HG02885 (cell line): ENCODE data around the gene FGD2.

Experiments used
- ATAC-seq: cut with Tn5 transposase; IDR thresholded peaks from one replicate; pipeline ENCODE4 v1.9.1; 2021; ENCODE audit warnings: mild to moderate bottlenecking; ENCODE audit not compliant: unreplicated experiment, poor library complexity

FGD2 gene

DNA sequence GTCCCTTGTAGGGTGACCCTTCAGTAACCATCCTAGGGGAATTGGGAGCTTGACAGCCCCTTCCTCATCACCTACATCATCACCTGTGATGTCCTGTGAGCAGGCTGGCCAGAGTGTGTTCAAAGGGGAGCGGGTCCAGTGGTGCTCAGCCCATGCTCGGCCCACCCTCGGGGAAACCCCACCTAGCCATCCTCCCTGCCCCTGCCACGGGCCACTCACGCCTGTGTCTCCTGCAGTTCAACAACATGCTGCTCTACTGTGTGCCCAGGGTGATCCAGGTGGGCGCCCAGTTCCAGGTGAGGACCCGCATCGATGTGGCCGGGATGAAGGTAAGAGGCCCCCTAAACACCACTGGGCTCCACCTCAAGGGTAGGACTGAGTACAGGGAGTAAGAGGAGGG is 10.1 kb downstream of the FGD2 start:
- no peak for ATAC-seq

DNA sequence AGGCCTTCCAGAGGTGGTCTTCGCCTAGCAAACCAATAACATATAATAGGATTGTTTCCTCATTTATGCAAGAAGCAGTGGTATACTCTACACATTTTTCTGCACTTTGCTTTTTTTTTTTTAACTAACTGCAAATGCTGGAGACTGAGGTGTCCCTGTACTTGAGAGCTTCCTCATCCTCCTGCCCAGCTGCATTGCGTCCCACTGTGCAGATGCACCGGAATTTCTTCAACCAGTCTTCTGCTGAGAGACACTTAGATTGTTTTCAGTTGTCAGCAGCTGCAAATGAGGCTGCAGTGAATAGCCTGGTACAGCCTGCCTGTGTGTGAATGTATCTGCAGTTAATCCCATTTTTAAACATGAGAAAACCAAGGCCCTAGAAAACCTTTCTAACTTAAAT is 11.5 kb downstream of the FGD2 start:
- ATAC-seq = no peak

DNA sequence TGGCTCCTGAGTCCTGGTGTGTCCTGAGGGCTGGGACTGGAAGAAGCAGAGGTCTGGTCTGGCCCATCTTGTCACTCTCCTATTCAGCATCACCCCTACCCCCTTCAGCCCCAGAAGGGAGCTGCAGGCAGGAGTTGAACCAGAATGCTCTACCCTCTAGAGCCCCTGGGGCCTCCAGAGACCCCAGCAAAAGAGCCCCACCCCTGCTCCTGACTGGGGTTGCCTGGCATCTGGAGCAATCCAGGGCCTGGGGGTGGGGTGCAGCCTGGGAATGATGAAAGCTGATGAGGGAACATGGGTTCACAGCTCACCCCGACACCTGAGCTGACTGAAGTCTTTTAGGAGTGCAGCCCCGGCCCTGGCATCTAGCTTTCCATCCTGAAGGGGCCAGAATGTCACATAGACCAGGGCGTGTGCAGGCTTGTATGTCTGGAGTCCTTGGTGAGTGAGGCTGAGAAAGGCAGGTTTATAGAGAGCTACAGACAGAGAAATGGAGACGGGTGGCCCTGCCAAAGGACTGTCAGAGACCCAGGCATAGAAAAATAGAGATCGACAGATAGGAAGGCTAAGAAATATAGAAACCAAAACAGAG is 12.2 kb downstream of the FGD2 start:
- ATAC-seq = no peak

DNA sequence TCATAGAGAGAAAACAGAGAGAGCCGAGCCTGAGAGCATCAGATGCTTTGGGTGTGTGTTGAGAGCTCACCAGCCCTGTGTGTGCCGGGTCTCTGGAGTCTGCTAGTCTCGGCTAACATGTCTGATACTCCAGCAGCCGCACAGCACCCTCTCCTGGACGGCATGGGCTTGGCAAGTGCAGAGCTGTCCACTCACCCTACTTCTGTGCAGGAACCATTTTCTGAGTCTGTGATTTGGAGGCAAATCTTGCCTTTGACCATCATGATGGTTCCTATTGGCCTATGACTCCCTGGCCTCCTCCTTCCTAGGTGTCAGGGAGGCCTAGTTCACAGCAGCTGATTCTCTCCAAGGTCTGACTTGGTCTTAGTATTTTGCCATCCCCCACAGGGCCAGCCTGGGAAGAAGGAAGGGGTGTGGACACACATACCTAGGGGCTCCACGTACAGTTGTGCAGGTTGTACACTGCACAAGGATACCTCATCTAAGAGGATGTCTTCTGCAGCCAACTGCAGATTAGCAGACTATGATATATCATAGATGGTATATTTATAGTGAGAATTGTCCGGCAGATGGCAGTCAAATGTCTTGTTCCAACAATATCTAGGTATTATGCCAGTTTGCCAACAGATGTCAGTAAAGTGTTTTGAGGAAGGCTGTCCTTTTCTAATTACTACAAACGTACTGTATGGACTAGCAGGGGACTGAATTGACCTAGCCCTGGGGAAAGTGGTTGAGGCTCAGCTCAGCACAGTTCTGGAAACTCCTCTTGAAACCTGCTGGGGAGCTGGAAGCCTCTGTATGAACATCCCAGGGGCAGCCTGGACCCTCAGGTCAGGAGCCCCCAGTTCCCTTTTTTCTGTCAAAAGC is 13.0 kb downstream of the FGD2 start:
- ATAC-seq = peak; percentile 91

DNA sequence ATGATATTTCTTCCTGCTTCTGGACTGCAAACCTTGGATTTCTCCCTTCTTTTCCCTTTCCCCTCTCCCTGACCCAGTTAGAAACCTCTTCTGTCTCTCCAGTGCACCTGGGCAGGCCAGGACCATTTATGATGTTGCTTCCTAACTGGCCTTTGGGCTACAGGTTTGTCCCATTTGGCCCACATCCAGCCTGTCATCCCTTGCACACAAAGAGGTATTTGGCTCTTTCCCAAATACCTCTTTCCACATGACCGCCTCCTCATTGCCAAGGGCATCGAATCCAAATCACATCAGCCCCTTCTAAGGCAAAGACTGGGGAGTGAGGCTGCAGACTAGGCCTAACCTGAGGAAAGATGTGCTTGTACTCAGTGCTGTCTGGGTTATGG is 13.6 kb downstream of the FGD2 start:
- ATAC-seq = no peak

DNA sequence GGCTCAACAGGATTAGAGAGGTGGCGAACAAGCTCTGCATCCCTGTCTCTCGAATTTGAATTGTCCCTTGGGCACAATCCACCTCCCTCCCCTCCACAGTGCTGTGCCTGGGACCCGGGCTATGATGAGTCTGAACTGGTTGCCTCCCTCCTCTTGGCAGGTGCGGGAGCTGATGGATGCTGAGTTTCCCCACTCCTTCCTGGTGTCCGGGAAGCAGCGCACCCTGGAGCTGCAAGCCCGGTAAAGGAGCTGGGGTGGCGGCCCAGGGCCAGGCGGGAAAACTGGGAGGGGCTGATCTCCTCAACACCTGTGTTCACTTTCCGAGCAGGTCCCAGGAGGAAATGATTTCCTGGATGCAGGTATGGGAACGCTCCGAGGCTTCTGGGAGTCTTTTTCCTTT is 14.9 kb downstream of the FGD2 start:
- ATAC-seq = no peak

DNA sequence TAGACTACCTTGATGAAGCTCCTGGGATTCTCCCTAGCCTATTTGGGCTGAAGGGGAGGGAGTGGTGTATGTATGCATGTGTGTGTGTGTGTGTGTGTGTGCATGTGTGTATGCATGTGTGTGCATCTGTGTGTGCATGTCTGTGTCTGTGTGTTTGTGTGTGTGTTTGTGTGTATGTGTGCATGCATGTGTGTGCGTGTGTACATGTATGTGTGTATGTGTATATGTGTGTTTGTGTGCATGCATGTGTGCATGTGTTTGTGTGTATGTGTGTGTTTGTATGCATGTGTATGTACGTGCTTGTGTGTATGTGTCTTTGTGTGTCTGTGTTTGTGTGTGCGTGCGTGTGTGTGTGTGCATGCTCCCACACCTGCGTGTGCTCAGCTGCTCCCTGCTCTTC is 15.4 kb downstream of the FGD2 start:
- no peak for ATAC-seq

DNA sequence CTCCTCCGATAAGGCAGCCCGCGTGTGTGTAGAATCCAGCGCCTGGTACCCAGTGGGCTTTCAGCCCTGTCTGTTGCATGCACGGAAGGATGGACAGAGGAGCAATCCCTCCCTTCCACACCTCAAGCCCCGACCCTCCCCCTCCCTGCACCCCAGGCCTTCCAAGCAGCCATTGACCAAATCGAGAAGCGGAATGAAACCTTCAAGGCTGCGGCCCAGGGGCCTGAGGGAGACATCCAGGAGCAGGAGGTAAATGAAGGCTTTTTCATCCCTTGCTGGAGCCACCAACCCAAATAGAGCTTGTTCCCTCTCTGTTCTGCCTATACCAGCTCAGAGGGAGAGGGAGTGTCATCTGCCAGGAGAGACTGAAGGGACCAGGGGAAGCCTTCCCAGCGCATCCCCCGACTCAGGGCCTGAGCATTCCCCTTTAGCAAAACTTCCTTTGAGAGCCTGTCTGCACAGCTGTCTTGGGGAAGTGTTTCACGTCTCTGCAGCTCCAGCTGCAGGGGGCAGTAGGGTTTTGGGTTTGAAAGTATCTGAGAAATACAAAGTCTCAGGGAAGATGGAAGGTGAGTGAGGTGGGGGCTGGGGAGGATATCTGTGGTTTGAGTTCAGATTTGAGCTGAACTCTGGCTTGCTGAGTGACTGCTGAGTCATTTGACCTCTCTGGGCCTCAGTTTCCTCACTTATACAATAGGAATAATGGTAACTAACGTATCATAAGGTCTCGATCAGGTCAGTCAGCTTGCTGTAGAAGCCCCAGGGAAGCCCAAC is 16.1 kb downstream of the FGD2 start:
- no peak for ATAC-seq

DNA sequence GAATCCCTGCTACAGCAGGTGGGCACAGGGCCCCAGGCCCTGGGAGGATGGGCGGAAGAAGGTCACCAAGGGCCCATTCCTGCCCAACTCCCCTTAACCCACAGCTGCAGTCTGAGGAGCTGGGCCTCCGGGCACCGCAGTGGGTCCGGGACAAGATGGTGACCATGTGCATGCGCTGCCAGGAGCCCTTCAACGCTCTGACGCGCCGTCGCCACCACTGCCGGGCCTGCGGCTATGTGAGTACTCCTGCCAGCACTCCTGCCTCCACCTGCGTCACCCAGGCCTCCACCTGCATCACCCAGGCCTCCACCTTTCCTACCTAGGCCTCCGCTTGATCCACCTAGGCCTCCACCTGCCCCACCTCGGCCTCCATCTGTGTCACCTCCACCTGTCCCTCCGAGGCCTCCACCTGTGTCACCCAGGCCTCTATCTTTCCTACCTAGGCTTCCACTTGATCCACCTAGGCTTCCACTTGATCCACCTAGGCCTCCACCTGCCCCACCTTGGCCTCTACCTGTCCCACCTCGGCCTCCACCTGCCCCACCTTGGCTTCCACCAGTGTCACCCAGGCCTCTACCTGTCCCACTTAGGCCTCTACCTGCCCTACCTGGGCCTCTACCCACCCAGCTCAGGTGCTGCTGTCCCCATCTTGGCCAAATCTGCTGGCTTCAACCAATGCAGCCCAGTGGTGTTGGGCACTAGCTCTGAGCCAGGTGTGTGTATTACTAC is 16.8 kb downstream of the FGD2 start:
- no peak for ATAC-seq

DNA sequence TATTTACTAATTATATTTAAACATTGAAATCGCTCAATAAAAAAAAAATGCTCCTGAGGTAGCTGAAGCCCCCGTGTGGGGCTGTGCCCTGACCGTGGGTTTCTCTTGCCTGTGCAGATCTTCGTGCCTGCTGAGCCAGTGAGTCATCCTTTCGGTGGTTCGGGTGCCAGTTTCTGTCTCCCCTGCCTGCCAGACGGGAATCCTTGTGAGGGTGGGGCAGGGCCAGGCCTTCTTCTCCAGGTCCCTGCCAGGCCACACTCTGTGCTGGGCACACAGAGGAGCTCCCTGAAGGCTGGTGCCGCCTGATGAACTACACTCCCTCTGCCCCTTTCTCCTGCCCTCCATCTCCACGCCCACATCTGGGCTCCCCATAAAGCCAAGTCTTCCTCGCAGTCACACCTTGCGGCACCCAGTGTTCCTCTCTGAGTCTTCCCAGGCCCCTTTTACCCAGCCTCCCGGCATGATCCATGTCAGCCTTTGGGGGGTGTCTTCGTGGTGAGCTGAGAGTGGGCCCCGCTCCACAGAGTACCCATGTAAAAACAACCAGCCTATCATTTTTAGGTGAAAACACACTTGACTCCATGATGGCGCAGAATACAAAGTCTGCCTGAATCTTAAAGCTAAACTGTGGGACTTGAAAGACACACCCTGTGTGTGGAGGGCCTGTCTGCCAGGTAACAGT is 19.3 kb downstream of the FGD2 start:
- no peak for ATAC-seq

DNA sequence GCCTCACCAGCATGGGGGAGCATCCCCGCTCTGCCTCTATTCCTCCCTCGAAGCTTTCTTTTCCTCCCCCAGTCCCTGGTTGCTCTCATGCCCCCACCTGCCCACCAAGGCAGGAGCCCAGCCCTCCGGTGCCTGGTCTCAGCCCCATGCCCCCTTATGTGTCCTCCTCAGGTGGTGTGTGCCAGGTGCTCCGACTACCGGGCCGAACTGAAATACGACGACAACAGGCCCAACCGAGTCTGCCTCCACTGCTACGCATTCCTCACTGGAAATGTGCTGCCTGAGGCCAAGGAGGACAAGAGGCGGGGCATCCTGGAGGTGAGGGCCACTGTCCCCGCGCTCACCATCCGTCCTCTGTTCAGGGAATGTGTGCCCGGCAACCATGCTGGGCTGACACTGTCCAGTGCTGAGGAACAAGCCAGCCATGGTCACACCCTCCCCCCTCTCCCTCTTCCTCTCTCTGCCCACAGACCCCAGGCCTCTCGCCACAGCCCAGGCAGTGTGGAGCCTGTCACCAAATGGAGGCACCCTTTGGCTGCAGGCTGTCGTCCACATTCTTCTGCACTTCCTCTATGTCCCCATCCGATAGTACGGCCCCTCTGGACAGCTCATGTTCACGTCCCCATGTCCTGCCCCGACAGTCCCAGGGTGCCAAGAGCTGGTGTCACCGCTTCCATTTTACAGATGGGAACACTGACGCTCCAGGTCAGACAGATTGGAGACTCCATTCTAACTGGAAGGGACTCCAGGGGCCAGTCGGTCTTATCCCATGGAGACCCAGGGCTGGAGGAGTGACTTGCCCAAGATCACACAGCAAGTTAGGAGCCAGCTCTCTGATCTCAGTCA is 20.4 kb downstream of the FGD2 start:
- no peak for ATAC-seq

DNA sequence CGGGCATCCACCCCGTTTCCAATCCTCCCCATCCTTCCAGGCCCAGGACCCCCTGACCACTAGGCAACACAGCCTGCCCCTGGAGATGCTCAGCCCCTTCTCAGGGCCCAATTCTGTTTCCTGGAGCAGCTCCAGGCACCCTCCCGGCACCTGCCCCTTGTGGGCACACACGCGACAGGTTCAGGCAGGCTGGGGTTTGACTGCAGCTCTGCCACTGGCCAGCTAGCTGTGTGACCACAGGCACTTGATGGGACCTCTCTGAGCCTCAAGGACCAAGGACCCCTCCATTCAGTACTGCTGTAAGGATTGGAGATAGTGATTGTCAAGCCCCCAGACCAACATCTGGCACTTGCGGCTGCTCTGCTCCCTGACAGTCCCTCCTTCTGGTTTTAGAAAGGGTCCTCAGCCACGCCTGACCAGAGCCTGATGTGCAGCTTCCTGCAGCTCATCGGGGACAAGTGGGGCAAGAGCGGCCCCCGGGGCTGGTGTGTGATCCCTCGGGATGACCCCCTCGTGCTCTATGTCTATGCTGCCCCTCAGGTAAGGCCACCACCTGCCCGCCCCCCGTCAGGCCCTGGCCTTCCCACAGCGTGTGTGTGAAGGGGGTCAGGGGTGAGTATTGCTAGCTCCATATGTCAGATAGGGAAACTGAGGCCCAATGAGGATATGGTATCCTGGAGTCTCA is 21.7 kb downstream of the FGD2 start:
- no peak for ATAC-seq

DNA sequence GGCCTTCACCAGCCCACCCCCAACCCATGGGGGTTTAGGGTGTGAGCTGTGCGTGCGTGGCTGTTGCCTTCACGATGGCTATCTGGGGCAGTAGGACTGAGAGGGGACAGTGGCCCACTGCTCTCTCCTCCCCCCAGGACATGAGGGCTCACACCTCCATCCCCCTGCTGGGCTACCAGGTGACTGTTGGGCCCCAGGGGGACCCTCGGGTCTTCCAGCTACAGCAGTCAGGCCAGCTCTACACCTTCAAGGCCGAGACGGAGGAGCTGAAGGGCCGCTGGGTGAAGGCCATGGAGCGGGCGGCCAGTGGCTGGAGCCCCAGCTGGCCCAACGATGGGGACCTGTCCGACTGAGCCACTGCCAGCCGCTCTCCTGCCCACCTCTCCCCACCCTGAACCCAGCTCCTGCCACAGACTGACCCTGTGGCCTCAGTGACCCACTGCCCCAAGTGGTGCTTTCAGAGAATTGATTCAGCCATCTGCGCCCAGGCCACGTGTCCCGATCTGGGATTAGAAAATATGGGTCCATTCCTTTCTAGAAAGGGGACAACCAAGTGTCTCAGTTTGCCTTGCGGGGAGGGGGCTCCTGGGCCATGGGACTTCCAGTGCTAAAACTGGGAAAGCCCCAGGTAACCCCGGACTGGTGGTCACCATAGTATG is 22.5 kb downstream of the FGD2 start:
- ATAC-seq = no peak

DNA sequence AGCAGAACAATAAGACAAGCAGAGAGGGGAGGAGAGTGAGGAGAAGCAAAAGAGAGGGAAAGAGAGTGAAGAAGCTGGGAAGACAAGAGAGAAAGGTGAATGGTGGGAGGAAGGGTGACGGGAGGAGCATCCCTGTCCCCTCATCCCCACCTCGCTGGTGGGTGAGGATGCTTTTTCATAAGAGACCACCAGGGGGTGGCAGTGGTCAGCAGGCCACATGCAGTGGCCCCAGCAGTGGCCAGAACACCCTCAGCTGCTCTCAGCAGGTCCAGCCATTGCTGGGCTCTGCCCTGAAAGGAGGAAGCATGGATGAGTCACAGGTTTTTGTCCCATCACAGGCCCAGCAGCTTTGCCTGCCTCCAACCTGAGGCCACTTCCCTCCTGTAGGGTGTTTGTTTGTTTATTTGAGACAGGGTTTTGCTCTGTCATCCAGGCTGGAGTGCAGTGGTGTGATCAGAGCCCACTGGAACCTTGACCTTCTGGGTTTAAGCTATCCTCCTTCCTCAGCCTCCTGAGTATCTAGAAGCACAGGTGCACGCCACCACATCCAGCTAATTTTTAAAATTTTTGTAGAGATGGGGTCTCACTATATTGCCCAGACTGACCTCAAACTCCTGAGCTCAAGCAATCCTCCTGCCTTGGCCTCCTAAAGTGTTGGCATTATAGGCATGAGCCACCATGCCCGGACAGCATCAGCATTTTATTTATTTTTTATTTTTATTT is 24.0 kb downstream of the FGD2 start:
- ATAC-seq = peak; percentile 44

DNA sequence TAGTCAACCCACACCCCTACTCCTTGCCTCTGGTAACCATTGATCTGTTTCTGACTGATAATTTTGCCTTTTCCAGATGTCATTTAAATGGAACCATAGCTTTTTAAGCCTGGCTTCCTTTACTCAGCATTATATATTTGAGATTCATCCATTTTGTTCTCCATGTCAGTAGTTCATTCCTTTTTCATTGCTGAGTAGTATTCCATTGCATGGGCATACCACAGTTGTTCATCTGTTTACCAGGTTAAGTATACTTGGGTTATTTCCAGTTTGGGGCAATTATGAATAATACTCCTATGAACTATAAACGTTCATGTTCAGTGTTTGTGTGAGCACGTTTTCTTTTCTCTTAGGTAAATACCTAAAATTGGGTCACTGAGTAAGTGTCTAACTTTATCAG is 25.1 kb downstream of the FGD2 start:
- no peak for ATAC-seq

DNA sequence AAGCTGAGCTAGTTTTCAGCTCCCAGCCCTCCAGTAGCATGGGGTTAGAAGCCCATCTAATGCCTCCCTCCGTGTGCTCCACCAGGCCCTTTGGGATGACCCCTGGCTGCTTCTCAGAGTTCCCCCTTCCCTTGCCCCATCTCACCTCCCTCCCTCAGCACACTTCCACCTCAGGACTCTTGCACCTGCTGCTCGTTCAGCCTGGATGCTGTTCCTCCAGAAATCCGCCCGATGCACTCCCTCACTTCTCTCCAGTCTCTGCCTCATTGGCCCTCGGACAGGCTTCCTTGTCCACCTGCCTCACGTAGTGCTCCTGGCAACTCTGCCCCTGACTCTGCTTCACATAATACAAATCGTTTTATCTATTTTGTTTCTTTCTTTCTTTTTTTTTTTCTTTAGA is 26.8 kb downstream of the FGD2 start:
- no peak for ATAC-seq

DNA sequence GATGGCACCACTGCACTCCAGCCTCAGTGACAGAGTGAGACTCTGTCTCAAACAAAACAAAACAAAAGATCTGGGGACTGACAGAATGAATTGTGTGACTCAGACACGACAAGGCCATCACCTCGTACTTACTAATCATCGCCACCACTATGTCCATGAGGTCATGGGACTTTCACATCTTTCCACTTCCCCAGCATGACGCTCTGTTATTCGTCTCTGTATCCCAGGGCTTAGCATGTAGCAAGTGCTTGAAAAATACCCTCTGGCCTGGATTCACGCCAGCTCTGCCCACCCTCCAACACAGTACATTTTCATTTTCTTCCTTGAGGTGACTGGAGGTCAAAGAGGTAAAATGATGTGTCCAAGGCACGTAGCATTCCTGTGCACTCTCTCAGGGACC is 27.8 kb downstream of the FGD2 start:
- ATAC-seq = no peak
